NCI-H128 (cell line): ENCODE results near the gene RABL6.
"Not testable (repeated sequence)": the region's sequence is repeated elsewhere in the genome, so short reads cannot be mapped to it uniquely, and the experiment has no call there.

Source experiments
- DNase-seq: peaks from one replicate; lab custom pipeline; 2025; ENCODE audit not compliant: unreplicated experiment; lab: John Stamatoyannopoulos, UW

RABL6 gene

GRCh38 chr9:136875155-136875554, 67.4 kb downstream of the RABL6 start:
- no peak for DNase-seq

GRCh38 chr9:136876476-136876875, 68.7 kb downstream of the RABL6 start:
- no peak for DNase-seq

- DNase-seq: no peak
Measured at GRCh38 chr9:136880651-136881050, 72.9 kb downstream of the RABL6 start.

GRCh38 chr9:136881691-136882108, 74.0 kb downstream of the RABL6 start:
- DNase-seq: no peak

- DNase-seq: no peak
Measured at GRCh38 chr9:136882109-136882946, 74.6 kb downstream of the RABL6 start.

GRCh38 chr9:136882947-136883283, 75.2 kb downstream of the RABL6 start:
- not testable (repeated sequence) for DNase-seq

- DNase-seq: not testable (repeated sequence)
Measured at GRCh38 chr9:136883670-136884069, 75.9 kb downstream of the RABL6 start.

GRCh38 chr9:136885950-136886578, 78.3 kb downstream of the RABL6 start, which contains the start of gene TRAF2:
TSS of gene TRAF2 (plus strand) at chr9:136886516. CDS start at chr9:136898741, 12,225 bp downstream.
- DNase-seq: peak; percentile 95

- no peak for DNase-seq
Measured at GRCh38 chr9:136886610-136887597, 79.2 kb downstream of the RABL6 start.

GRCh38 chr9:136888454-136888853, 80.7 kb downstream of the RABL6 start:
- DNase-seq: no peak

GRCh38 chr9:136889858-136890257, 82.1 kb downstream of the RABL6 start:
- no peak for DNase-seq

GRCh38 chr9:136890661-136891060, 82.9 kb downstream of the RABL6 start:
- DNase-seq: no peak
